SK-N-SH (cell line): ENCODE data around the gene PTTG1IP. TPM values are rescaled to one million over a fixed set of nuclear protein-coding genes. Genes with fewer than 3 reads are reported as not detected.

Experiments used
- CTCF ChIA-PET: fragments of 300-600, 350-600 bp; formaldehyde crosslinking; extraction: SDS; loops from one replicate; lab custom pipeline; 2021; lab: Yijun Ruan, JAX
- POLR2A ChIA-PET: fragments of 350-600 bp; sonication (Branson Sonifier 250); formaldehyde crosslinking; extraction: SDS; loops from one replicate; lab custom pipeline; 2020; ENCODE audit warnings: antibody characterized with exemption, inconsistent platforms; lab: Yijun Ruan, JAX
- DNase-seq: peaks from one replicate; pipeline ENCODE4 v3.0.0; 2012
- H2AFZ ChIP-seq: fragments of 200-600 bp; sonication (generic); 2 replicates; pipeline ENCODE4 v1.8.1; 2016; ENCODE audit warnings: antibody characterized with exemption, mild to moderate bottlenecking, low read depth
- H3F3A ChIP-seq: fragments of 200-600 bp; sonication (generic); replicated peaks from 2 replicates; pipeline ENCODE3; 2016; ENCODE audit warnings: antibody characterized with exemption, mild to moderate bottlenecking; ENCODE audit not compliant: insufficient read depth
- H3K27ac ChIP-seq, 2 experiments: fragments of 200-500 bp in 1 of 2; fragments of 200-600 bp in 1 of 2; sonication (Bioruptor generic) in 1 of 2; sonication (generic), shearing (Covaris generic) in 1 of 2; 2 replicates each; pipeline versions ENCODE4 v1.5.1 to v1.6.1; 2014 to 2016; ENCODE audit warnings: low read depth in 2 of 2, inconsistent platforms in 1 of 2, low read length in 1 of 2, mild to moderate bottlenecking in 1 of 2, mixed read lengths in 1 of 2
- H3K27me3 ChIP-seq: fragments of 200-600 bp; sonication (generic), shearing (Covaris generic); 2 replicates; pipeline ENCODE4 v1.6.1; 2016; ENCODE audit warnings: mixed run types; ENCODE audit not compliant: insufficient read depth
- H3K36me3 ChIP-seq, 2 experiments: fragments of 200-500 bp in 1 of 2; fragments of 200-600 bp in 1 of 2; sonication (Bioruptor generic) in 1 of 2; sonication (generic) in 1 of 2; replicated peaks in 1 of 2; 2 replicates each; pipeline versions ENCODE3 to v1.5.1; 2014 to 2016; ENCODE audit warnings: low read length in 1 of 2, mild to moderate bottlenecking in 1 of 2; ENCODE audit not compliant: insufficient read depth in 2 of 2, control insufficient read depth in 1 of 2
- H3K4me1 ChIP-seq, 2 experiments: fragments of 200-500 bp in 1 of 2; fragments of 200-600 bp in 1 of 2; sonication (Bioruptor generic) in 1 of 2; sonication (generic), shearing (Covaris generic) in 1 of 2; 2 replicates each; pipeline versions ENCODE4 v1.5.1 to v1.6.1; 2014 to 2016; ENCODE audit warnings: low read depth in 1 of 2, low read length in 1 of 2, mixed run types in 1 of 2; ENCODE audit not compliant: insufficient read depth in 2 of 2, control insufficient read depth in 1 of 2
- H3K4me2 ChIP-seq: fragments of 200-600 bp; sonication (generic), shearing (Covaris generic); 2 replicates; pipeline ENCODE4 v1.6.1; 2017; ENCODE audit warnings: mixed run types
- H3K4me3 ChIP-seq, 2 experiments: fragments of 200-500 bp in 1 of 2; fragments of 200-600 bp in 1 of 2; sonication (Bioruptor generic) in 1 of 2; sonication (generic), shearing (Covaris generic) in 1 of 2; 2 replicates each; pipeline versions ENCODE4 v1.5.1 to v1.8.1; 2014 to 2016; ENCODE audit warnings: low read depth in 2 of 2, inconsistent platforms in 1 of 2, low read length in 1 of 2, mild to moderate bottlenecking in 1 of 2, mixed read lengths in 1 of 2, moderate library complexity in 1 of 2
- H3K79me2 ChIP-seq: fragments of 200-600 bp; sonication (generic); 2 replicates; pipeline ENCODE4 v1.8.1; 2017; ENCODE audit warnings: mild to moderate bottlenecking; ENCODE audit not compliant: insufficient read depth
- H3K9ac ChIP-seq: fragments of 200-600 bp; sonication (generic); 2 replicates; pipeline ENCODE4 v1.6.1; 2017; ENCODE audit warnings: mixed run types
- H3K9me2 ChIP-seq: fragments of 200-600 bp; sonication (generic); 2 replicates; pipeline ENCODE4 v1.6.1; 2017; ENCODE audit warnings: mixed run types
- H3K9me3 ChIP-seq: fragments of 200-600 bp; sonication (generic); 2 replicates; pipeline ENCODE4 v1.6.1; 2017; ENCODE audit warnings: mixed run types, mild to moderate bottlenecking, moderate library complexity
- H4K20me1 ChIP-seq: fragments of 200-600 bp; sonication (generic); 2 replicates; pipeline ENCODE4 v1.6.1; 2017; ENCODE audit warnings: mild to moderate bottlenecking, mixed run types; ENCODE audit not compliant: insufficient read depth
- ELF1 ChIP-seq: IDR thresholded peaks from 2 replicates; pipeline ENCODE4 v1.4.0; 2012
- EZH2phosphoT487 ChIP-seq: fragments of 200-600 bp; sonication (generic); IDR thresholded peaks from 2 replicates; pipeline ENCODE4 v1.6.1; 2017; ENCODE audit warnings: low read depth, mixed run types, mild to moderate bottlenecking, antibody characterized with exemption, moderate library complexity, borderline replicate concordance
- GABPA ChIP-seq: IDR thresholded peaks from 2 replicates; pipeline ENCODE4 v1.4.0; 2012; ENCODE audit warnings: low read depth, mild to moderate bottlenecking
- GATA2 ChIP-seq: sonication (generic); formaldehyde crosslinking; IDR thresholded peaks from 2 replicates; pipeline ENCODE4 v1.5.0; 2020; ENCODE audit warnings: mild to moderate bottlenecking, missing genetic modification reagents
- MXI1 ChIP-seq: IDR thresholded peaks from 2 replicates; pipeline ENCODE4 v1.6.1; 2012; ENCODE audit warnings: mild to moderate bottlenecking, low read depth, low read length, improper control_type of control experiment
- NFIC ChIP-seq: IDR thresholded peaks from 2 replicates; pipeline ENCODE4 v1.4.0; 2012; ENCODE audit warnings: borderline replicate concordance
- NRF1 ChIP-seq: IDR thresholded peaks from 2 replicates; pipeline ENCODE4 v1.6.1; 2012; ENCODE audit warnings: low read depth, mild to moderate bottlenecking, low read length
- RCOR1 ChIP-seq: fragments of 150-350 bp; IDR thresholded peaks from 2 replicates; pipeline ENCODE4 v1.6.1; 2017; ENCODE audit warnings: antibody characterized with exemption, low read length
- RFX5 ChIP-seq: IDR thresholded peaks from 2 replicates; pipeline ENCODE4 v1.6.1; 2012; ENCODE audit warnings: mild to moderate bottlenecking, improper control_type of control experiment, low read length
- RXRA ChIP-seq: IDR thresholded peaks from 2 replicates; pipeline ENCODE4 v1.4.0; 2012; ENCODE audit warnings: low read depth, mild to moderate bottlenecking, borderline replicate concordance
- SIN3A ChIP-seq: IDR thresholded peaks from 2 replicates; pipeline ENCODE4 v1.6.1; 2012; ENCODE audit warnings: low read depth, mild to moderate bottlenecking, low read length, moderate library complexity, borderline replicate concordance
- SMC3 ChIP-seq: IDR thresholded peaks from 2 replicates; pipeline ENCODE4 v1.6.1; 2012; ENCODE audit warnings: low read depth, low read length, improper control_type of control experiment
- TEAD4 ChIP-seq: IDR thresholded peaks from 2 replicates; pipeline ENCODE4 v1.4.0; 2012; ENCODE audit warnings: mild to moderate bottlenecking, borderline replicate concordance; ENCODE audit not compliant: insufficient read depth
- YY1 ChIP-seq: IDR thresholded peaks from 2 replicates; pipeline ENCODE4 v1.4.0; 2012; ENCODE audit warnings: low read depth, mild to moderate bottlenecking
- WGBS: methylation state at CpG from one replicate; pipeline ENCODE4 v1.1.6; 2017; ENCODE audit warnings: low lambda C conversion rate; 5-methylcytosine and 5-hydroxymethylcytosine counted together
- polyA plus RNA-seq, 3 experiments: library from polyadenylated mRNA; depleted of rRNA; stranded (reverse); fragments of >200 nt; gene quantifications; 2 replicates each; pipeline ENCODE4 v1.2.3, GENCODE V29; 2012
- TF ChIP-seq, protein P1 (sequence below): IDR thresholded peaks from 2 replicates; pipeline ENCODE4 v1.4.0; 2012; ENCODE audit warnings: low read depth, borderline replicate concordance
- TF ChIP-seq, protein P2 (sequence below): fragments of 200-600 bp; sonication (generic); IDR thresholded peaks from 2 replicates; pipeline ENCODE4 v1.6.1; 2017; ENCODE audit warnings: antibody characterized with exemption, mild to moderate bottlenecking, moderate library complexity
- TF ChIP-seq, protein P3 (sequence below): IDR thresholded peaks from 2 replicates; pipeline ENCODE4; 2012
- TF ChIP-seq, protein P4 (sequence below): fragments of 150-350 bp; IDR thresholded peaks from 2 replicates; pipeline ENCODE4 v1.6.1; 2017; ENCODE audit warnings: antibody characterized with exemption, low read length, low read depth, borderline replicate concordance
- TF ChIP-seq, protein P5 (sequence below): IDR thresholded peaks from 2 replicates; pipeline ENCODE4 v1.4.0; 2012; ENCODE audit warnings: low read depth
- TF ChIP-seq, protein P6 (sequence below): fragments of 150-350 bp; IDR thresholded peaks from 2 replicates; pipeline ENCODE4 v1.6.1; 2016; ENCODE audit warnings: mild to moderate bottlenecking, low read depth, low read length

PTTG1IP gene
- polyA plus RNA-seq, 1 of the 3 experiments (the other 2 are of a cell fraction): 171 TPM

DNA sequence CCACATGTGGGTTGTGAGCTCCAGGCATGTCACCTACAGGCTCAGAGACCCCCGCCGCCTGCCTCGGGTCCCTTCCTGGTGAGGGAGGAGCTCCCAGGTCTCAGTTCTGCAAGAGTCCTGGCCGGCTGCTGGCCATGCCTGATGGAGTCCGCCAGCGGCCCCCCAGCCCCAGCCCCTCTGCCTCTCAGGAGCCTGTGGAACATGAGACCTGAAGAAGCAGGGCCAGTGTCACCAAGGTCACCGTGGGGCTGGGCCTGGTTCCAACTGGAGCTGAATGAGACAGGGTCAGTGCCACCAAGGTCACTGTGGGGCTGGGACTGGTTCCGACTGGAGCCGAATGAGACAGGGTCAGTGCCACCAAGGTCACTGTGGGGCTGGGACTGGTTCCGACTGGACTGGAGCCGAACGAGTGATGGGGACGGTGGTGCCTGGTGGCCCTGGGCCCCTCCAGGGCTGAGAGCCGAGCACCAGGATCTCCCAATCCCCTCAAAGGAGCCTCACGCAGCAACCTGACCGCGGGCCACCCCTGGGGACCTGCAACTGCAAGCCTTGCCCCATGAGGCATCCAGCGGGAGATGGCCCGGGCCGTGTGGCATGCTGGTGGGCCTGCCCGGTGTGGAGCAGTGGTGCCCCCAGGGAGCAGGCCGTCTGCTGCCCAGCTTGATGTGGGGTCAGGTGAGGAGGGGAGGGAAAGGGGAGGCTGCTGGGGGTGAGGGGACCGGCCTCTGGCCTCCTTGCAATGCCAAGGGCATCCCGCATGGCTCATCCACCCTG is 14.5 kb upstream of the PTTG1IP start:
- CTCF ChIA-PET: interaction anchor here (2.5 kb wide), 1 partner anchor 88 kb away, joined by 11 read pairs; the partner anchor contains the start of gene UBE2G2
- Histone ChIP-seq H3K9me3 (no peaks in the 10 kb centered on the region), H3K36me3 (no peaks in the 10 kb centered on the region), H3K27me3 (no peaks in the 10 kb centered on the region; the same call in 1 of the 2 replicates), H3K4me2 (no peak overlapping the region), H3K79me2 (no peaks in the 10 kb centered on the region), H2AFZ (no peak overlapping the region), H3K27ac (no peak overlapping the region), H3K4me1 (peaks cover 0 to 5% of the 10 kb centered on the region in 2 experiments; a peak in 1 of 4 replicates), H3K9me2 (no peaks in the 10 kb centered on the region), H3K4me3 (no peak overlapping the region), H4K20me1 (no peaks in the 10 kb centered on the region), H3F3A (no peaks in the 10 kb centered on the region), H3K9ac (no peak overlapping the region)
- WGBS: 80% methylated on average over 3 of the region's 24 CpGs
- POLR2A ChIA-PET: no interaction called here
- DNase-seq: no peak
- TF ChIP-seq TEAD4 (no peak), MXI1 (no peak), ELF1 (no peak), RFX5 (no peak), RXRA (no peak), EZH2phosphoT487 (no peak), RCOR1 (no peak), SIN3A (no peak), GATA2 (CRISPR knock-in tag) (no peak), GABPA (no peak), SMC3 (no peak), NFIC (no peak), YY1 (no peak), NRF1 (no peak)
- TF ChIP-seq, protein P1, sequence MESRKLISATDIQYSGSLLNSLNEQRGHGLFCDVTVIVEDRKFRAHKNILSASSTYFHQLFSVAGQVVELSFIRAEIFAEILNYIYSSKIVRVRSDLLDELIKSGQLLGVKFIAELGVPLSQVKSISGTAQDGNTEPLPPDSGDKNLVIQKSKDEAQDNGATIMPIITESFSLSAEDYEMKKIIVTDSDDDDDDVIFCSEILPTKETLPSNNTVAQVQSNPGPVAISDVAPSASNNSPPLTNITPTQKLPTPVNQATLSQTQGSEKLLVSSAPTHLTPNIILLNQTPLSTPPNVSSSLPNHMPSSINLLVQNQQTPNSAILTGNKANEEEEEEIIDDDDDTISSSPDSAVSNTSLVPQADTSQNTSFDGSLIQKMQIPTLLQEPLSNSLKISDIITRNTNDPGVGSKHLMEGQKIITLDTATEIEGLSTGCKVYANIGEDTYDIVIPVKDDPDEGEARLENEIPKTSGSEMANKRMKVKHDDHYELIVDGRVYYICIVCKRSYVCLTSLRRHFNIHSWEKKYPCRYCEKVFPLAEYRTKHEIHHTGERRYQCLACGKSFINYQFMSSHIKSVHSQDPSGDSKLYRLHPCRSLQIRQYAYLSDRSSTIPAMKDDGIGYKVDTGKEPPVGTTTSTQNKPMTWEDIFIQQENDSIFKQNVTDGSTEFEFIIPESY: no peak
- TF ChIP-seq, protein P2, sequence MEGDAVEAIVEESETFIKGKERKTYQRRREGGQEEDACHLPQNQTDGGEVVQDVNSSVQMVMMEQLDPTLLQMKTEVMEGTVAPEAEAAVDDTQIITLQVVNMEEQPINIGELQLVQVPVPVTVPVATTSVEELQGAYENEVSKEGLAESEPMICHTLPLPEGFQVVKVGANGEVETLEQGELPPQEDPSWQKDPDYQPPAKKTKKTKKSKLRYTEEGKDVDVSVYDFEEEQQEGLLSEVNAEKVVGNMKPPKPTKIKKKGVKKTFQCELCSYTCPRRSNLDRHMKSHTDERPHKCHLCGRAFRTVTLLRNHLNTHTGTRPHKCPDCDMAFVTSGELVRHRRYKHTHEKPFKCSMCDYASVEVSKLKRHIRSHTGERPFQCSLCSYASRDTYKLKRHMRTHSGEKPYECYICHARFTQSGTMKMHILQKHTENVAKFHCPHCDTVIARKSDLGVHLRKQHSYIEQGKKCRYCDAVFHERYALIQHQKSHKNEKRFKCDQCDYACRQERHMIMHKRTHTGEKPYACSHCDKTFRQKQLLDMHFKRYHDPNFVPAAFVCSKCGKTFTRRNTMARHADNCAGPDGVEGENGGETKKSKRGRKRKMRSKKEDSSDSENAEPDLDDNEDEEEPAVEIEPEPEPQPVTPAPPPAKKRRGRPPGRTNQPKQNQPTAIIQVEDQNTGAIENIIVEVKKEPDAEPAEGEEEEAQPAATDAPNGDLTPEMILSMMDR: no peak
- TF ChIP-seq, protein P3, sequence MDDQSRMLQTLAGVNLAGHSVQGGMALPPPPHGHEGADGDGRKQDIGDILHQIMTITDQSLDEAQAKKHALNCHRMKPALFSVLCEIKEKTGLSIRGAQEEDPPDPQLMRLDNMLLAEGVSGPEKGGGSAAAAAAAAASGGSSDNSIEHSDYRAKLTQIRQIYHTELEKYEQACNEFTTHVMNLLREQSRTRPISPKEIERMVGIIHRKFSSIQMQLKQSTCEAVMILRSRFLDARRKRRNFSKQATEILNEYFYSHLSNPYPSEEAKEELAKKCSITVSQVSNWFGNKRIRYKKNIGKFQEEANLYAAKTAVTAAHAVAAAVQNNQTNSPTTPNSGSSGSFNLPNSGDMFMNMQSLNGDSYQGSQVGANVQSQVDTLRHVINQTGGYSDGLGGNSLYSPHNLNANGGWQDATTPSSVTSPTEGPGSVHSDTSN: no peak
- TF ChIP-seq, protein P4, sequence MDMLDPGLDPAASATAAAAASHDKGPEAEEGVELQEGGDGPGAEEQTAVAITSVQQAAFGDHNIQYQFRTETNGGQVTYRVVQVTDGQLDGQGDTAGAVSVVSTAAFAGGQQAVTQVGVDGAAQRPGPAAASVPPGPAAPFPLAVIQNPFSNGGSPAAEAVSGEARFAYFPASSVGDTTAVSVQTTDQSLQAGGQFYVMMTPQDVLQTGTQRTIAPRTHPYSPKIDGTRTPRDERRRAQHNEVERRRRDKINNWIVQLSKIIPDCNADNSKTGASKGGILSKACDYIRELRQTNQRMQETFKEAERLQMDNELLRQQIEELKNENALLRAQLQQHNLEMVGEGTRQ: no peak
- TF ChIP-seq, protein P5, sequence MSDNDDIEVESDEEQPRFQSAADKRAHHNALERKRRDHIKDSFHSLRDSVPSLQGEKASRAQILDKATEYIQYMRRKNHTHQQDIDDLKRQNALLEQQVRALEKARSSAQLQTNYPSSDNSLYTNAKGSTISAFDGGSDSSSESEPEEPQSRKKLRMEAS: no peak
- TF ChIP-seq, protein P6, sequence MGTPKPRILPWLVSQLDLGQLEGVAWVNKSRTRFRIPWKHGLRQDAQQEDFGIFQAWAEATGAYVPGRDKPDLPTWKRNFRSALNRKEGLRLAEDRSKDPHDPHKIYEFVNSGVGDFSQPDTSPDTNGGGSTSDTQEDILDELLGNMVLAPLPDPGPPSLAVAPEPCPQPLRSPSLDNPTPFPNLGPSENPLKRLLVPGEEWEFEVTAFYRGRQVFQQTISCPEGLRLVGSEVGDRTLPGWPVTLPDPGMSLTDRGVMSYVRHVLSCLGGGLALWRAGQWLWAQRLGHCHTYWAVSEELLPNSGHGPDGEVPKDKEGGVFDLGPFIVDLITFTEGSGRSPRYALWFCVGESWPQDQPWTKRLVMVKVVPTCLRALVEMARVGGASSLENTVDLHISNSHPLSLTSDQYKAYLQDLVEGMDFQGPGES: no peak
